Measurements from ENCODE around the gene ZNF182.

- TF ChIP-seq CTCF (IDR thresholded peaks at IDR 0.05) (no peak), ZNF138 (CRISPR knock-in tag; conservative IDR thresholded peaks at IDR 0.05) (no peak), CBFB (CRISPR knock-in tag; IDR thresholded peaks at IDR 0.05; ENCODE audit: low read depth) (no peak), AFF4 (CRISPR knock-in tag; IDR thresholded peaks at IDR 0.05; ENCODE audit: borderline replicate concordance) (no peak)
Measured at GRCh38 chrX:47973235-47973634, 30.6 kb downstream of the ZNF182 start.
